ENCODE measurements around the gene BAHCC1.

BAHCC1 gene

GRCh38 chr17:81480140-81481072 is 85.1 kb downstream of the BAHCC1 start:
- no peak for DNase-seq (ENCODE audit: low read depth, low spot score)

- no peak for DNase-seq (ENCODE audit: low read depth, low spot score)
Measured at GRCh38 chr17:81481073-81481799, 86.0 kb downstream of the BAHCC1 start.

DNA sequence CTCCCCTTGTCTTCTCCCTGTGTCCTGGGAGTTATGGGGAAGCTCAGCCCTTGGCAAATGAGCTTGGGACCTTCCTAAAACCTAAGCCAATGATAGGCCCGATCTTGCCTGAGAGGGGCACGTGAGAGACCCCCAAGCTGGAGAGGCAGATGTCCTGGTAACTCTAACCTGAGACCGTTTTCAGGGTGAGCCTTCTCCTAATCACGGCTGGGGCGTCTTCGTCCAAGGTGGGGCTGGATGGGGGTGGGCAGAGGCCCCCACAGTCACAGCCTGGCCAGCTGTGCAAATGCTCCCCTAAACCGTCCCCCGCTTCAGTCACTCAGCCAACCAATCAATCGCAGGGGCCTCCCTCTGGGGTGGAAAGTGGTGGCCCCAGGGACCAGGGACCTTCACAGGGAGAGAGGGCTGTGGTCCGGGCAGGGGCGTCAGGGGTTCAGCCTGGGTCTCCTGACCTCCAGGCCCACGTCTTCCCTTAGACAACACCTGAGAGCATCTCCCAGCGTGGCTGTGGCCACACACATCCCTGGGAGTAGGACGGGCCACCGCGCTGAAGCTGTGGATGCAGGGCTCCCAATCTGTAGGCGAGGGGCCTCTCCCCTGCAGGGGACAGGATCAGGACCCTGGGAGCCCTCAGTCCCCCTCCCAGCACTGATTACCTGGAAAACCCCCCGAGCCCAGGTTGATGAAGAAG is 86.7 kb downstream of the BAHCC1 start:
- DNase-seq (ENCODE audit: low read depth, low spot score), result no peak

DNA sequence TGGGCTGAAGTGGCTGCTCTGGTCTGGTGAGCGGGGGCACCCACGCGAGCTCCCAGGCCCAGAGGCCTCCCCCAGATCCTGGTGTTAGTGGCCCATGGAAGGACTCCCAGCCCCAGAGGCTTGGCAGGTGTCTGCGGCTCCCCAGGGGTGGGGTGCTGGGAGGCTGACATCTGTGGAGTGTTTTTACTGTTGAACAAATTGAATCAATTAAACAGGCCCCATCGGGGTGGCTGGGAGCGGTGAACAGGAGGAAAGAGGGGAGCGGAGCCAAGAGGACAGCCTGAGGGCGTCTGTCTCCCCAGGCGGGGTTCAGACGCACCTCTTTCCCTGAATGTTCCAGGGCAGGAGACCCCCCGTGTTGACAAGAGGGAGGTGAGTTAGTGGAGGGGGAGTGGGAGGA is 87.4 kb downstream of the BAHCC1 start:
- no peak for DNase-seq (ENCODE audit: low read depth, low spot score)

DNA sequence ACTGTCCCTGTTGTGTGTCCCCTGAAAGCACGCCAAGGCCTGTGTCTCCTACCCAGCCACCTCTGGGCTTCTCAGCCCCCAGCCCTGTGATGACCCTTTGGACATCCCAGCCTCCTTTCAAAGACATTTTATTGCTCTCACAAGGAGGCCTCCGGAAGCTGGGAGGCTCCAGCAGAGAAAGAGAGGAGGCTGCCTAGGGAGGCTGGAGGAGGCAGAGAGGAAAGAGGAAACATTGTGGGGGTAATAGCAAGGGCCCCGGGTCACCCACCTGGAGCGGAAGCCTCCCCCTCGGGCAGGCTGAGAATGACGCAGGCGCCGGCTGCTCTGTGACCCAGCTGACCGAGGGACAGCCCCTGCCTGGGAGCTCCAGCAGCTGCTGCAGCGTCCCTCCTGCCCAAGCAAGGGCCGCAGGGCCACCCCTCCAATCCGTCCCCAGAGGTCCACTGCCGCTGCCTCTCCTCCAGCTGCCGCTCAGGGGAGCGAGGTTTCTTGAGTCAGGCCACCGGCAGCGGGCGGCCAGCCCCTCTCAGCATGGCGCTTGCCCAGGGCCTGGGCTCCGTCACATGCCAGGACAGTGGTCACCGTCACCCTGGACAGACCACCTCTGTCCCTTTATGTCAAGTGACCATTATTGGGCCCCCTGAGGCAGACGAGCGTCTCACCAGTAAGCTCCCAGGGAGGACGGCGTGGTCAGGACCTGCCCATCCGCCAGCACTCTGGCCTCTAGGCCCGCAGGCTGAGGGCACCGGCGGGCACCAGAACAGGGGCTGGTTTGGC is 88.0 kb downstream of the BAHCC1 start:
- peak; percentile 79 for DNase-seq (ENCODE audit: low read depth, low spot score)

- no peak for DNase-seq (ENCODE audit: low read depth, low spot score)
Measured at GRCh38 chr17:81483862-81484194, 88.6 kb downstream of the BAHCC1 start.

DNA sequence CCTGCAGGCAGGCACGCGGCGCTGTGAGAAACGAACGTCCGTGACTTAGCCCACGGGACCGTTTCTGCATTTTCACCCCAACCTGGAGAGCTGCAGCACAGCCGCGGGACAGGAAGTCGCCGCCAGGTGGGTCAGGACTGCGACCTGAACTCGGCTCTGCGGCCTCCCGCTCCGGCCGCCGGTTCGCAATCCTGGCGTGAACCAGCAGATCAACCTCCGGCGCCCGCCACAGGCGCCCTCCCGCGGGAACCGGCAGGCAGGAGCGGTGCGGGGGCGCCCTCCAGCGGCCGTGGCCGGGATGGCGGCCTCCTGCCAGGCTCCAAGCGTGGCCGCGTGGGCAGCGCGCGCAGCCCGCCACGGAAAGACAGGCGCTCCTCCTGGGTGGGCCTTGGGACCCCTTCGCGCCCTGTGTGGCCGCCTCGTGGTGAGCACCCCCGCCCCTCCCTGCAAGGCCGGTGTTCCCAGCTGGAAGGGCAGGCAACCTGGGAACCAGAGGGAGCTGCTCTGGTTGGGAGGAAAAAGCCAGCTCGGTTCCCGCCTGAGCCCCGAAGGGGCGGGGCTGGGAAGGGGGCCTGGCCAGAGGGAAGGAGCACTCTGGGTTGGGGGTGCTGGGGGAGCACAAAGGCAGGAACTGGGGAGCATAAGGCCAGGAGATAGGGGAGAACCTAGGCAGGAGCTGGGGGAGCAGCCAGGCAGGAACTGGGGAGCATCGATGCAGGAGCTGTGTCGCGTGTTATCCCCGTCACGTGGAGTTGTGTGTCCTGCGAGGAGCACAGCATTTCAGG is 89.1 kb downstream of the BAHCC1 start:
- no peak for DNase-seq (ENCODE audit: low read depth, low spot score)

DNA sequence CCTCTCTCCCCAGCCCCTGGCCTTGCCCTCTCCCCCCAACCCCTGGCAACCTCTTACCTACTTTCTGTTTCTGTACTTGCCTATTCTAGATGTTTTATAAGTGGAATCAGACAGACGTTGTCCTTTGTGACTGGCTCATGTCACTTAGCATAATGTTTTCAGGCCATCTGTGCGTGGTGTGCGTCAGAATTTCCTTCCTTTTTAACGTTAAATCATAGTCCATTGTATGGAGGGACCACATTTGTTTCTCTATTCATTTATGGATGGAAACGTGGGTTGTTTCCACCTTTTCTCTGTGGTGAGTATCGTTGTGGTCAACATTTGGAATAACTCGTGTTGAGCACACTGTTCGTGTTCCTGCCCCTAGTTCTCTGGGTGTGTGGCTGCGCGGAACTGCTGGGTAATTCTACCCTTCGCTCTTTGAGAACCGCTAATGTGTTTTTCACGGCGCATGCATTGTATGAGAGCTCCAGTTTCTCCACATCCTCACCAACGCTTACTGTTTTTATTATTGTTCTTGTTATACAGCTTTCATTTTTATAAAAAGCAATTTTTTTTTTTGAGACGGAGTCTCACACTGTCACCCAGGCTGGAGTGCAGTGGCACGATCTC is 91.0 kb downstream of the BAHCC1 start:
- no peak for DNase-seq (ENCODE audit: low read depth, low spot score)

DNA sequence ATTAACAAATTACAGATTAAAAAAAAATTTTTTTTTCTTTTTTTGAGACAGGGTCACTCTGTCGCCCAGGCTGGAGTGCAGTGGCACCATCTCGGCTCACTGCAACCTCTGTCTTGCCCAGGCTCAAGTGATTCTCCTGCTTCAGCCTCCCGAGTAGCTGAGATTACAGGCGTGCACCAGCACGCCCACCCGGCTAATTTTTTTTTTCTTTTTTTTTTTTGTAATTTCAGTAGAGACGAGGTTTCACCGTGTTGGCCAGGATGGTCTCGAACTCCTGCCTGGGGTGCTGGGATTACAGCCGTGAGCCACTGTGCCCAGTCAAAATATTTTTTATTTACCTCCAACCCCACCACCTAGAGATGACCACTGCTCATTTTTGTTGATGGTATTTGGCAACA is 91.8 kb downstream of the BAHCC1 start:
- no peak for DNase-seq (ENCODE audit: low read depth, low spot score)

DNA sequence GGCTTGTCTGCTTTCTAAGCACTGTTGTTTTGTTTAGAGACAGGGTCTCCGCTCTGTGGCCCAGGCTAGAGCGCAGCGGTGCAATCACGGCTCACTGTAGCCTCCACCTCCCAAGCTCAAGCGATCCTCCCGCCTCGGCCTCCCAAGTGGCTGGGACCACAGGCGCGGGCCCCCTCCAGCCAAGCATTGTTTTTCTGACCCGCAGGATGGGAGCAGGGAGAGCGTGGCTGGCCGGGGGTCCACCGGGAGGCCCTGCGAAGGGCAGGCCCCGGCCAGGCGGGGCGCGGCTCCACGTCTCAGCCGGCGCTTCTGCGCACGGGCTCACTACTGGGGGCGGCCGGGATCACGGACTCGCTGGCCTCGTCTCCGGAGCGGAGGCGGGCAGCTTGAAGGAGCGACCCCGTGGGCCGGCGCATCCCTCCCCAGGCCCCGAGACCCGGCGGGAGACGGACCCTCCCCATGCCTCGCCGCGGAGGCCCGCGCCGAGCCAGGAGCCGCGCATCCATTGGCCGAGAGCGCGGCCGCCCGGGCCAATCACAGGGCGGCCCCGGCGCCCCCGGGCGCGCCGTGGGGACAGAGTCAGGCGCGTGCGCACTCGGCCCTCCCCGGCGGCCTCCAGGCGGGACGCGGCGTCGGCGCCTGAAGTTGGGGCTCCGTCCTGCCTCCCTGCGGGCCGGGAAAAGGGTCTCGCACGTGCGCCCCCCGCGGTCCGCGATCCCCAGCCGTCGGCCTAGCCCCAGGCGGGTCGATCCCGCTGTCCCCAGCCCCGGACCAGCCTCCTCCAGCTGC is 92.4 kb downstream of the BAHCC1 start:
- no peak for DNase-seq (ENCODE audit: low read depth, low spot score)

- no peak for DNase-seq (ENCODE audit: low read depth, low spot score)
Measured at GRCh38 chr17:81488276-81488860, 93.1 kb downstream of the BAHCC1 start.

GRCh38 chr17:81489012-81489997 is 94.0 kb downstream of the BAHCC1 start:
- DNase-seq (ENCODE audit: low read depth, low spot score), result no peak

GRCh38 chr17:81489998-81490992 is 95.0 kb downstream of the BAHCC1 start:
- DNase-seq (ENCODE audit: low read depth, low spot score), result no peak

DNA sequence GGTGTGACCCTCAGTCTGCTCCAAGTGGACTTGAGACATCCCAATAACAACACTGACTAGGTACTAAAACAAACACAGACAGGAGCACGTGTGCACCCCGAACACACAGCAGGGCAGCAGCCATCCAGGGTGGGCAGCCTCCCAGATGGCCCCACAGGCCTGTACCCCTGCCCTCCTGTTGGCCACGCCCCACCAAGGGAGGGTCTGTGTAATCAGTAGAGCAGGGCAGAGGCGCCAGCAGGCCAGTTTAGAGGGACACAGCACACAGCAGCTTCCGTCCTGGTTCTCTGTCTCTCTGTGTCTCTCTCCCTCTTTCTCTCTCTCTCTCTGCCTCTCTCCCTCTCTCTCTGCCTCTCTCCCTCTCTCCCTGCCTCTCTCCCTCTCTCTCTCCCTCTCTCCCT is 95.9 kb downstream of the BAHCC1 start:
- no peak for DNase-seq (ENCODE audit: low read depth, low spot score)

DNA sequence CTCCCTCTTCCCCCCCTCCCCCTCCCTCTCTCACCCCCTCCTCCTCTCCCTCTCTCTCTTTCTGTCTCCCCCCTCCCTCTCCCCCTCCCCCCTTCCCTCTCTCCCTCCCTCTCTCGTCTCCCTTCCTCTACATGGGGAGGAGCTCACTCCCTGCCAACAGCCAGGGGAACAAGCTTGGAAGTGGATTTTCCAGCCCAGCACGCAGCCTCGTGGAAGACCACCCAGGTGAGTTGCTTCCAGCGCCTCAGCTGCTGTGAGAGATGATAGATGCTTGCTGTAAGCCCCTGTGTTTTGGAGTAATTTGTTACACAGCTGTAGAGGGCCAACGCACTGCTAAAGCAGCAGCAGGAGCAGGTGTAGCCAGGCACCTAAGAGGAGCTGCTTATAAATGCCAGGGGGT is 96.5 kb downstream of the BAHCC1 start:
- DNase-seq (ENCODE audit: low read depth, low spot score), result no peak

DNA sequence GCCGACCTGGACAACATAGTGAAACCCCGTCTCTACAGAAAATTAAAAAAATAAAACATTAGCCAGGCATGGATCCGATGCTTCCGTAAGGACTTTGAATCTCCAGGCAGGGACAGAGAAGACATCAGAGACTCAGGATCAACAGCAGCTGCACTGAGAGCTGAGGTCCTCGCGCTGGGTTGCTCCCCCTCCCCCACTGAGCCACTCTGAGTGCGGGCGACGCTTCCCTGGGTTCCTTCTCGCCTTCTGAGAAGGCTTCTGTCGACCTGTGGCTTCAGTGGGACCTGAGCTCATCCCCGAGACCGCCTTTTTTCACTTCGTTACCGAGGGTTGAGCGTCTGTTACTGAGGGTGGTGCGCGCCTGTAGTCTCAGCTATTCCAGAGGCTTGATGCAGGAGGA is 96.9 kb downstream of the BAHCC1 start:
- DNase-seq (ENCODE audit: low read depth, low spot score), result no peak

- no peak for DNase-seq (ENCODE audit: low read depth, low spot score)
Measured at GRCh38 chr17:81492706-81493105, 97.4 kb downstream of the BAHCC1 start.
